ENCODE results near the gene SASH3.
A peak's percentile ranks its signal among the peaks of the same experiment; 100 is the strongest.

Gene SASH3

DNA sequence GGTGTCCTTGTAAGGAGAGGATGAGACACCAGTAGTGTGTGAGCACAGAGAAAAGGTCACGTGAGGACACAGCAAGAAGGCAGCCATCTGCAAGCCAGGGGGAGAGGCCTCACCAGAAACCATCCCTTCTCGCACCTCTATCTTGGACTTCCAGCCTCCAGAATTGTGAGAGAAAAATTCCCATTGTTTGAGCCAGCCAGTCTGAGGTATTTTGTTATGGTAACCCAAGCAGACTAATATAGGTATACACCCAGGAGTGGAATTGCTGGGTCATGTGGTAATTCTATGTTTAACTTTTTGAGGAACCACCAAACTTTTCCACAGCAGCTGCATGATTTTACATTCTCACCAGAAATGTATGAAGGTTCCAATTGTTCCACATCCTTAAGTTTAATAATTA, 38.4 kb downstream of the SASH3 start:
- DNase-seq = no peak

DNA sequence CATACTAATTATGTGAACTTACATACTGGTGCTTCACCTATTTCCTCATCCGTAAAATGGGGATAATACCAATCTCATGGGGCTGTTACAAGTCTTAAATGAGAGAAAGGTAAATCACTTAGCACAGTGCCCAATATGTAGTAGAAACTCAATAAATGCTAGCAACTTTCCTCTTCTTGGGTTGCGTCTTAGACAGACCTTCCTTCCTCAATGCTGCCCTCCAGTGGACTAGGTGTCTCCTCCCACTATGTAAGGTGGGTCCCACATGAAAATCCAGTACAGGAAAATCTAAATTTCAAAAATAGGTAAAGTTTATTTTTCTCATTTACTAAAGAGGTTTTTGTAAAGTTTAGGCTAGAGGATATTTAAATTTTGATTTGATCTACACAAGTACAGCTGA, 43.4 kb downstream of the SASH3 start:
- no peak for DNase-seq

DNA sequence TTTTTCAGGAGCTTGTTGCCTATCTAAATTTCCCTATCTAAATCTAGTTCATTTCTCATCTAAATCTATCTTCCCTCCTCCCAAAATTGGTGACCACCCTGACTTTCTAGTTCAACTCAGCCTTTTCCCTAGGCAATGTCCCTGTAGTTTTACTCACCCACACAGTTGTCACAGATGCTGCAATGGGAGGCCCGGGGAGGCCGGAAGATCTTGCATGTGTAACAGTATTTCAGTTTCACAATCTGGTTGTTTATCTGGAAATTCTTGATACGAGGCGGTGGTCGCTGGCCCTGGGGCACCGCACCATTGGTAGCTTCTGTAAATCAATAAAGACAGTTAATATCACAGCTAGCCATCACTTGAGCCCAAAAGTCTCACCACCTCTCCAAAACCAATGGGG, 43.8 kb downstream of the SASH3 start:
- DNase-seq = no peak

DNA sequence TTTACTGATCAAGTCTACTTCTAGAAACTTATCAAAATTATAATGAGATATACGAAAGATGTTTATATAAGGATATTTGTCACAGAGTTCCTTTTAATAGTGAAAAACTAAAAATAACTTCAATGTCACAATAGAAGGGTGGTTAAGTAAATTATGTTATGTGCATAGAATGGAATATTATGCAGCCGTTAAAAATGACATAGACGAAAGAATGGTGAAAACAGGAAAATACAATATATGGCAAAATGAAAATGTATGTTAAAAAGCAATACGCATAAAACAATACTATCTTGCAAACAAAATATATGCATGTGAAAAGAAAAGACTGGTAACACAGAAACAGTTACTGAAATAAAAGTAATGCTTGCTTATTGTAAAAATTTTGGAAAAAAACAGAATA, 44.9 kb downstream of the SASH3 start:
- no peak for DNase-seq

DNA sequence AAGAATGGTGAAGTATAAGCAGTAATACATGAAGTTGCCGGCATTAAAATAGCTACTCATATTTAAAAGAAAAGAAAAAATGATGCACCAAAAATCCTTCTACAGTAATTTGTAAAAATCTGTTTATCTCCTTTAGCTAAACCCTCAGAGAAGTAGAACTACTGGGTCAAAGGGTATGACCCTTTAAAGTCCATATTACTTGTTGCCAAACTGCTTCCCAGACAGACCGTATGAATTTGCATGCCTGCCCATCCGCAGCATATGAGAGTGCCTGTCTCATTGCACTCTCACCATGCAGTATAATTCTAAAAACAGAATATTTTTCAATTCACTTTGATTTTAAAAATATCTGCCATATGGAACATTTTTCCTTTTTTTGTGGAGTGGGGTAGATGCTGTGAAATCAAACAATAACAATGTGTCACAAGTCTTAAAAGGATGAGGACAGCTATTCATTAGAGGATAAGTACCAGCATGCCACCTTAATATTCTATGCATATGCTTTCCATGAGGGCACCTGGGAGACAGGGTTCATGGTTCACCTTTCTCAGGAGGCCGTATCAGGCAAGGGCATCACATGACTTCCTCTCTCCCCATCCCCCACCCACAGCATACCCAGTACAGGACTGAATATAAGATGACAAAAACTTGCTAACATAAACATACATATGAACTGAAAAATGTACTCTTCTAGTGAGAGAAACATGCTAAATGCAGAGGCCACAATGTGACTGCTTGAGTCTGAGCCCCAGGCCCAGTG, 46.2 kb downstream of the SASH3 start:
- DNase-seq = no peak

DNA sequence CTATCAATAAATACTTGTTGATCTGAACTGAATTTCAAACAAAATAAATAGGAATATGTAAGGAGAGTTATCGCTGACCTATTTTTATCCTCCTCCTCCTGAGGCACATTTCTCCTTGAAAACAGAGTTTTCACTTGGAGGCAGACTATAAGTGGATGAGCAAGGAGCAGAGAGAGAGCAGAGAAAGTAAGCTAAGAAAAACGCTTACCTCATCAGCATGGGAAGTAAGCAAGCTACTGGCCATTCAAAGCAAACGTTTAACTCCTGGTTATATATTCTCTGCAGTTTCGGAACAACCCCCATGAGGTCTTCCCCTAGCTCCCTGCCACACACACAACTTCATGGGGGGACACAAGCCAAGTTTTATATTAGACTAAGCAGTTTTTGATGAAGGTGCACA, 50.7 kb downstream of the SASH3 start:
- no peak for DNase-seq

DNA sequence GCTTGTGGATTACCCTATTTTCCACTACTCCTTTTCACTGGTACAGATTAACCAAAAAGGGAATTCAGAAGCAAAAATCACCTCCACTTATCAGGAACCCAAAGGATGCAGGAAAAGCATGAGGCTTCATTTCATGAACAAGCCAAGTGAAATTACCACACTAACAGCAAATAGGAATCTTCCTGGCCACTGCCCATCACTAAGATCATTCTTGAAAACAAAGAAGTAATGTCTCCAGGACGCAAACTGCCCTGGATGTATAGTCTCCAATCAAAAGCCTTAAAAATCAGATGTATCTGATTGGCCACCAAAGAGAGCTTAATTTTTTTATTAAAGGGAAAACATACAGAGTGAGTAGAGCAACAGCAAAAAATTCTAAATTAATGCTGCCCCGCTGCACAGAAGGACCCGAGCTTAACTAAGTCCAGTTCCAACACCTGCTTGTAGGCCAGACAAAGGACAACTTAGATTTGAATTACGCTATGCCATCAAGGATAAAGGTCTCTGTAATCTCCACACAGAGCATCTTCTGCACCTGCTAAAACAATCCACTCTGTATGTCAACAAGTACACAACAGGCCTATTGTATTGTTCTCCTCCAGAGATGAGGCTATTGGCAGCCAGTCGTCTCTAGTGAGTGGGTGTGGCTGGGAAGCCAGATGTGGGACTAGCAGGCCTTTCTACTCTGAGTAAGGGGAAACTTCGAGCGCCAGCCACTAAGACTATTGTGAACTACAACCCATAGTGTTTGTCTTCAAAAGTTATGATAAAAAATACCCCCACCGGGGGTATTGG, 51.5 kb downstream of the SASH3 start:
- DNase-seq = no peak

DNA sequence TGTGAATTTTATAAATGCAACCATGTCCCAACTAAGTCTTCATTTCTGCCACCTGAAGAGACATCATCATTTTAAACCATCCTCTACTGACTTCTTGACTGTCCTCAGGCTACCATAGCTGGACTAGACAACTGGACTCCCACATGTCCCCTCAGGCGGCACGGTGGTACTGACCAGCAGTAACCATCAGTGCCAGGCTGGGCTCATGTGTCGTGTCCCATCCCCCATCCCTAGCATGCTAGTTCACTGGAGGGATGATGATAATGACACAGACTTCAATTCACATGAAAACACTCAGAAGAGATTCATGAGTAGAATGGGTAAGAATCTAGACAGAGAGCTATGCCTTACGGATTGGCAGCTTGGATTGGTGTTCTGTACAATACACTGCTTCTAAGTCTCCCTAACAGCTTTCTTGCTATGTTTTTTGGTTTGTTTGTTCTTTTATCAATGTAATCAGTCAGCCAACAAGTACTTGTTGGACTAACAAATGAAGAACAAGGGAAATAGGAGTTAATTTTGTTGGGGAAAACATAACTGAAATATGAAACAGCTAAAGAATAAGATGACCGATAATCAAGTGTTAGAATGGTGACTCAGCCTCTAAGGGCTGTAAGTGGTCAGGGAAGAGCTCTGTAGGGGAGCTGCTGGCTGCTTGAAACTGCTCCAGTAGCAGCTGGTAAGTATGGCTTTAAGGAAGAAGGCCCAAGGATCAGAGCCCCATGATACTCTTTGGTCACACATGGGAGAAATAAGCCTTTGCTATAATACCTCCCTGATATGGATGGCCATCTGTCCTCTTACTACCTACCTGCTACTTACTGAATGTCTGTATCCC, 53.6 kb downstream of the SASH3 start:
- no peak for DNase-seq

DNA sequence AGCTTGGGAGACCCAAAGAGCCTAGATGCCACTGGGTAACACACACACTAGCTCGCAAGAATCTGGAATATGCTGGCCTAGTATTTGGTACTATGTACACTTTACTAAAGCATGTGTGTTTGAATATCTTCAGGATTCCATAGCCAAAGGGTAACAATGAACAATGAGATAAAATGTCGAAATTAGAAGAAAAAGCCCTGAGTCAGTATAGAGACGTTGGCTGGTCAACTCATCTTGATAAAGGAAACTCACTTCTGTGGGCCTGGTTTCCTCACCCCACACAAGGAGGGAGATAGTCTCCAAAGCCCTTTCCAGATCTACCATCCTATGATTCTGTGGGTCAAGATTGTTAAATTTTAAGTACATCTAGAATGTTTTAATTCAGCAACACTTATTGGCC, 57.1 kb downstream of the SASH3 start:
- DNase-seq = no peak

DNA sequence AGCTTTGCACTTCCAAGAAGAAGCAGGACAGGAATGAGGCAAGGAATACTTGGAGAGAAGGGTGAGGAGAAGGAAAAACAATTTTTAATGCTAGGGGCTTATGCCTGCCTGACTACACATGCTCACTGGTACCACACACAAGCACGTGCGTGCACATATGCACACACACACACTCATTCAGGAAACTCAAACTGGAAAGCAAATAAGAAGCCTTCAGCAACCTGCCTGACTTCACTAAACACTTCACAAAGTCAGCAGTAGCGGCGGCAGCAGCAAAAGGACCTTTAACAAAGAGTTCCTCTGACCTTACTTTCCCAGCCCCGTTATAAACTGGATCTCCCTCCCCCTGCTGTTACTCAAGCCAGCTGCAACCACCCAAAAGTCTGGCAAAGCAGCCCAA, 60.6 kb downstream of the SASH3 start:
- DNase-seq = no peak

DNA sequence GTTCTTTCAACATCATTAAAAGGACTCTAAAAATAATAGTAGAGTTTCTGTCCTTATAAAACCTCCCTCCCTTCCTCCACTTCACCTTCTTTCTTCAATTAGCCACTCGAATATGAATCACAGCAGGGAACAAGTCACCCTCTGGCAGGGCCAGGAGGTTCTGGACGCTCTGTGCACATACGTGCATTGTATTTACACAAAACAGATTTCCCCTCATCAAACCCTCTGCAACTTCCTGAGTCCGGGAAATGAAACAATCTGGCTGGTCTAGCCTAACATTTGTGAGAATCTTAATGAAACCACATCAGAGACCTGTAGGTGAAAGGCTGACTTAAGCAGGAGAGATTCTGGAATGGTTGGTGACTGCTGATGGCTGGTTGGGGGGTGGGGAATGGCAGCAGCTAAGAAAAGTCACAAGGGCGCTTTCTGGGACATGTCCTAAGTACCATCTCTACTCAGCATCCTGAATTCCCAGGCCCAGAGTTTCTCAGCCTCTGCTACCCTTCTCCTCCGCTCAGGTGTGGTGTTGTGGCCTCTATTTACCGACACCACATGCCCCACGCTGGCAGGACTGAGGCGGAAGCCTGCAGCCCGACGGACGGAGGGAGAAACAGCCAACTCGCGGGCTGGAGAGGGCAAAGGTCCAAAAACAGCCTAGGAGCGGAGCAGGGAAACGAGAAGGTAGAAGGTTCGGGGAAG, 62.9 kb downstream of the SASH3 start:
- no peak for DNase-seq

DNA sequence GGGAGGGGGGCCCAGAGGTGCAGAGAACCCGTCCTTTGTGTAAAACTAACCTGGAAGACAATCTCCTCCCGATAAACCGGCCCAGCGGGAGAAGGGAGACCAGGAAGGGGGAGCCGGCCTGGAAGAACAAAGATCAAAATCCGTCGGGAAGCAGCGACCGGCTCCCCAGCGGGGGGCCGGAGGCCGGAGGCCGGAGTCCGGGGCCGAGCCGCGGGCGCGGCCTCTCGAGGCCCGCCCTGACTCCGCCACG, 63.4 kb downstream of the SASH3 start:
- DNase-seq = no peak

DNA sequence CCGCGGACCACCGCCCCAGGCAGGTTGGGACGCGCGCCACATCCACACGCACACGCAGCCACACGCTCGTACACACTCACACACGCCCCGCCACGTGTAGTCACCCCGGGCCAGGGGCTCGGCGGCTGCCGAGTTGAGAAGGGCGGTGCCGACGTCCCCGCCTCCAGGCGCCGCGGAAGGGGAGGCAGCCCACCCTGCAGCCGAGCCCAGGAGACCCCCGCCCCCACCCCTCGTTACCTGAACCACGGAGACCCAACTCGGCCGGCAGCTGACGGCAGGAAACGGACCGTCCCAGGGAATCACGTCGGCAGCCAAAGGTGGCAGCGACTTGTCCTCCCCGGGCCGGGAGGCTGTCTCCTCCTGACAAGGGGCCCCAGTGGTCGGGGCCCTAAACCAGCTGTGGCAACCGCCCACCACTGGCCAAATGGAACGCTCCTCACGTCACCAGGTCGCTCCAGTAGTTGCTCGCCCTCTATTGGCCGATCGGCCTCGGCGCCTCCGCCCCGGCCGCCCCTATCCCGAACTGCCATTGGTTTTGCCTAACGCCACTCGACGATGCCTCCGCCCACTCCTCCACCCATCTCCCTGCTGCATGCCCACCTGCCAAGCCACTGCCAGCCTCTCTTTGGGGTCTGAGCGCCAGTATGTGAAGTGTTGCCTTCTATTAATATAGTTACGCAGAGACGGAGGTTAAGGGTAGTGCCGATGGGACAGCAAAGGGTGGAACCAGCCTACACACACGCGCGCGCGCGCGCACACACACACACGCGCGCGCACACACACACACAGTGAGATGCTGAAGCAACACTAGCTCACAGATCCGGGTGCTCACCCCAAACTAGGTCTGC, 63.9 kb downstream of the SASH3 start, which contains the start of gene ZDHHC9:
ZDHHC9 (minus strand) TSS at position 428 of the 848 bp plus-strand sequence. CDS start 1,941 bp downstream, outside the sequence.
- peak; percentile 84 for DNase-seq

All from NCI-H1105 (cell line).